Activated T-helper 1 cell treated with anti-CD3 and anti-CD28 coated beads, Interleukin-12 subunit alpha, Interleukin-12 subunit beta, Interleukin-2, Interleukin-4 antibody, amounts not matched to agents 30 ng/mL and 10 ng/mL and 1 ng/mL, durations not matched to agents 14 hours and 24 hours and 36 hours (primary cell): ENCODE data around the gene PEF1. TPM values are rescaled to one million over a fixed set of nuclear protein-coding genes. Genes with fewer than 3 reads are reported as not detected.

Experiments used
- DNase-seq: peaks from one replicate; pipeline ENCODE4 v3.0.0; 2021; ENCODE audit warnings: low spot score
- H3K27ac Mint-ChIP-seq: one replicate; pipeline ENCODE4 v1.8.0; 2021; ENCODE audit warnings: mild to moderate bottlenecking, mixed read lengths
- H3K27me3 Mint-ChIP-seq: one replicate; pipeline ENCODE4 v1.8.0; 2022; ENCODE audit warnings: mild to moderate bottlenecking, moderate library complexity, mixed read lengths; ENCODE audit not compliant: insufficient read depth
- H3K36me3 Mint-ChIP-seq: one replicate; pipeline ENCODE4 v1.8.0; 2021; ENCODE audit warnings: low read depth, mixed read lengths
- H3K4me1 Mint-ChIP-seq: one replicate; pipeline ENCODE4 v1.8.0; 2021; ENCODE audit warnings: low read depth, mixed read lengths
- H3K4me3 Mint-ChIP-seq: one replicate; pipeline ENCODE4 v1.8.0; 2021; ENCODE audit warnings: mild to moderate bottlenecking, moderate library complexity, mixed read lengths
- H3K9me3 Mint-ChIP-seq: one replicate; pipeline ENCODE4 v1.8.0; 2021; ENCODE audit warnings: mixed read lengths
- intact Hi-C: fragments of 100-400 bp; cut with micrococcal nuclease; formaldehyde crosslinking; loops from one replicate; pipeline ENCODE4 v1.15.1; 2024
- total RNA-seq: library from RNA; stranded (reverse); gene quantifications from 2 replicates; pipeline ENCODE4 v1.2.3, GENCODE V29; 2022

Gene PEF1
- total RNA-seq, 1 donor from 2014 or later: 57.6 TPM

DNA sequence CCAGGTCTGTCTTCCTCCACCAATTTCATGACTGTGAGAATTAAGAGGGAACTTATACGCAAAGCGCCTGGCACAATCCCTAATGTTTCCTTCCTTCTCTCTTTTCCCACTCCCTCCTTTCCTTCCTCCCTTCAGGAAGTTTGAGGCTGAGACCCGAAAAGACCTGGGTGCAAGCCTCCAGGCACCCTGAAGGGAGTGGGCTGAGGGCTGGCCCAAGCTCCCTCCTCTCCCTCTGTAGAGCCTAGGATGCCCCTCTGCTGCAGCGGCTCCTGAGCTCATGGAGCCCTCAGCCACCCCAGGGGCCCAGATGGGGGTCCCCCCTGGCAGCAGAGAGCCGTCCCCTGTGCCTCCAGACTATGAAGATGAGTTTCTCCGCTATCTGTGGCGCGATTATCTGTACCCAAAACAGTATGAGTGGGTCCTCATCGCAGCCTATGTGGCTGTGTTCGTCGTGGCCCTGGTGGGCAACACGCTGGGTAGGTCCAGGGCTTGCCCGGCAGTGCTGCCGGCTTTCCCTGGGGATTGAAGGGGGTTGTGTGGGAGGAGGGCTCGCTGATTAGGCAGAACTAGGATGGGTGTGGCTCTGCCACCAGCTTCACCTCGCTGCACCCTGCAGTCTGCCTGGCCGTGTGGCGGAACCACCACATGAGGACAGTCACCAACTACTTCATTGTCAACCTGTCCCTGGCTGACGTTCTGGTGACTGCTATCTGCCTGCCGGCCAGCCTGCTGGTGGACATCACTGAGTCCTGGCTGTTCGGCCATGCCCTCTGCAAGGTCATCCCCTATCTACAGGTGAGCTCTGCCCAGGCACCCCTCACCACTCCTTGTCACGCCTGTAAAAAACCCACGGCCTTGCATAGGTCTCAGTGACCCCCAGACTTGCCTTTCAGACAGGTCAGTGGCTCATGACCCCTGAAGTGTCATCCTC is 25.5 kb downstream of the PEF1 start:
- H3K27me3 Mint-ChIP-seq: peaks cover 32% of the 10 kb centered on the region
- no peak for DNase-seq
- no peaks in the 10 kb centered on the region for H3K4me1 Mint-ChIP-seq
- peaks cover 2% of the 10 kb centered on the region for H3K36me3 Mint-ChIP-seq
- H3K27ac Mint-ChIP-seq: no peak overlapping the region
- intact Hi-C loops: loop anchor here (1.0 kb wide), 1 partner anchor 55 kb away; no protein-coding TSS in a partner anchor
- H3K4me3 Mint-ChIP-seq: no peak overlapping the region
- no peaks in the 10 kb centered on the region for H3K9me3 Mint-ChIP-seq

DNA sequence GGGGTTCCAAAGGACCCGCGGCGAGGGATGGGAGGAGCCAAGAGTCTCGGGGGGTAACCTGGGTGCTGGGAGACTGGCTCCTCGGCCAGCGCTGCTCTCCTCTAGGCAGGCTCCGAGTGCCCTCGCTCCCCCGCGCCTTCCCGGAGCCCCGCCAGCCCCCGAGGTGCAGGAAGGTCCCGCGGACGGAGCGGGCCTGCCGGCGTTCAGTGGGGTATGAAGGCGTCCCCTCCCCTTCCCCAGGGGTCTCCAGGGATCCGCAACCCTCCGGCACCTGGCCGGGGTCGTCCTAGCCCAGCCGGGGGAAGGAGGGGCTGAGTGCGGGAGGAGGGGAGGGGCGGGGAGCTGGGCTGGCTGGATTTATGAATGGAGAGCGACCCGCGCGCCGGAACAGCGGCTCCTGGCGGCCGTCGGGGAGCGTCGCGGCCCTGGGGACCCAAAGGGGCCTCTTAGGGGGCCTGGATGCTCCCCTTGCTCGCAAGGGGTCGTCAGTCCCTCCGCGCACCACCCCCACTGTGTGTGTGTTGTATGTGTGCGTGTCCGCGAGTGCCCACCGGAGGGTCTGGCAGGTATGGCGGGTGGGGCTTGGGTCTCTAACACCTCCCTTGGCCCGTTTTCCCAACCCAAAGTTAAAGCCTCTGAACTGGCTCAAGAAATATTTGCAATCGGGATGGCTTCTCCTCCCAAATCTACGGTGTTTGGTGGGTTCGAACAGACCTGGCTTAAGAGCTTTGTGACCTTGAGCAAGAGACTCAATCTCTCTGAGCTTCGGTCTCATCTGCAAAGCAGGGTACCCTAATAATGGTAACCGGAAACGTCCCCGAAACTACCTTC is 26.5 kb downstream of the PEF1 start:
- Mint-ChIP-seq H3K4me1 (no peaks in the 10 kb centered on the region), H3K4me3 (no peak overlapping the region), H3K36me3 (peaks cover 2% of the 10 kb centered on the region), H3K27ac (no peak overlapping the region), H3K27me3 (peaks cover 35% of the 10 kb centered on the region), H3K9me3 (no peaks in the 10 kb centered on the region)
- intact Hi-C loops: loop anchor here (1.0 kb wide), 1 partner anchor 54 kb away; no protein-coding TSS in a partner anchor
- no peak for DNase-seq

DNA sequence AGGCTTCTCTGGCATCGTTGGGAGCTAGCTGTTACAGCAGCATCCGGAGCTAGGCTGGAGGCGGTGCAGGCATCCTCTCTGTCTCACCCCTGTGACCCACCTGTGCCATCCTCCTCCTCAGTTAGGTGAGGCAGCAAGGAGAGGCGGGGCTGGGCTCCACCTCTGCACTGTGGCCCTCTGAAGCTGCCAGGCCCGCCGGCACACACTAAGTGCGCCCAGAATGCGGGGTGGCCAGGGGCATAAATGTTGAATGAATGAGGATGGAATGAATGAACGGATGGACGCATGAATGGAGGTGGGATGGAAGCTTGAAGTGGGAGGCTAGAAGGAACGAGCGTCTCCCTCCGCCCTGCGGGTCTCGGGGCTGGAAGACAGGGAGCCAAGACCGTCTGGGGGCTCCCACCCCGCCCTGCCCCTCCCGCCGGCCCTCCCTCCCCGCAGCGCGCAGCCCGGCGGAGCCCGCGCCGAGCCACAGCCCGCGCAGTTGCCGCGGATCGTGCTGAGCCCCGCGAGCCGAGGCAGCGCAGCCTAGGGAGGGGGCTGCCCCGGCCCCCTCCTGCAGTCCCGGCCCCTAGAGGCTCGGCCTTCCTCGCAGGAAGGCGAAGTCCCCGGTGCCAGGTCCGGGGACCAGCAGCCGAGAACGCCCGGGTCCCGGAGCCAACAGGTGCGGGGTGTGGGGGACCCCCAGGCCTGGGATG is 27.3 kb downstream of the PEF1 start, which contains the start of gene HCRTR1:
Gene HCRTR1 (plus strand): TSS at position 472 of the 698 bp plus-strand sequence. CDS start 1,504 bp downstream, outside the sequence.
- Mint-ChIP-seq H3K27me3 (peaks cover 35% of the 10 kb centered on the region), H3K9me3 (no peaks in the 10 kb centered on the region), H3K4me1 (no peaks in the 10 kb centered on the region), H3K36me3 (peaks cover 2% of the 10 kb centered on the region), H3K27ac (no peak within 1 kb of the TSS), H3K4me3 (peak within 1 kb of the TSS; percentile 46)
- DNase-seq: no peak
- intact Hi-C loops: no loop called here

DNA sequence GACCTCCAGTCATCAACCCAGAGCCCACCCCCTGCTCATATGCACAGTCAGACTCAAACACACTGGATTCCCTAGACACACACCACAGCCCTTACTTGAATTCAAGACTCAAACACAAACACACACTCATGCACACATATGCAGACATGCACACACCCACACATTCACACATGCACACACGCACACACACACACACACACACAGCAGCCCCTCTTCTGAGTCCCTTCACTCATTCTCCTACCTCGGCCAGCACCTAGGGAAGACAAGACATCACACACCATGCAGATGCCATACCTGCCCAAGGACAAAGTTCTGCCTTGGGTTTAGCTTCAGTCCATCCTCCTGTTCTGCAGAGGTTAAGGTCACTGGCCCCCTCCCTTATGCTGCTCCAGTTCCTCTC is 28.7 kb downstream of the PEF1 start:
- Mint-ChIP-seq H3K36me3 (no peaks in the 10 kb centered on the region), H3K9me3 (no peaks in the 10 kb centered on the region), H3K4me1 (no peaks in the 10 kb centered on the region), H3K4me3 (no peak overlapping the region), H3K27ac (no peak overlapping the region), H3K27me3 (peaks cover 38% of the 10 kb centered on the region)
- DNase-seq: no peak
- intact Hi-C loops: no loop called here

DNA sequence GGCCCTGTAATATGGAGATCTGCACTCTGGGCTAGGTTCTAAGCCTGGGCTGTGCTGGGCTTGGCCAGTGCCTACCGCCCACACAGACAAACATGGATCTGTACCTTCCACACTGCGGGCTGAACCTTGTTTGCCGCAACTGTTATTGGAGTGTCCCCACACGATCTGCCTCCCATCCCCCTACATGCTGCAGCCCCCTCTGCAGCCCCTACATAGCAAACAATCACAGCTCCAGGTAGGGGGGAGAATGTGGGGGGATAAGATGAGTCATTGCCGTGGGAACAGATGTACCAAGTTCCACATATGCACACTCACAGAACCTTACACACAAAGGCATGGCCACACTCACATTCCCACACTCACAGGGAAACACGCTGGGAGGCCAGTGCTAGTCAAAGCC is 29.3 kb downstream of the PEF1 start:
- no peak overlapping the region for H3K27ac Mint-ChIP-seq
- no peak overlapping the region for H3K4me3 Mint-ChIP-seq
- H3K36me3 Mint-ChIP-seq: no peaks in the 10 kb centered on the region
- DNase-seq: no peak
- H3K27me3 Mint-ChIP-seq: peaks cover 38% of the 10 kb centered on the region
- no peaks in the 10 kb centered on the region for H3K9me3 Mint-ChIP-seq
- intact Hi-C loops: no loop called here
- no peaks in the 10 kb centered on the region for H3K4me1 Mint-ChIP-seq

DNA sequence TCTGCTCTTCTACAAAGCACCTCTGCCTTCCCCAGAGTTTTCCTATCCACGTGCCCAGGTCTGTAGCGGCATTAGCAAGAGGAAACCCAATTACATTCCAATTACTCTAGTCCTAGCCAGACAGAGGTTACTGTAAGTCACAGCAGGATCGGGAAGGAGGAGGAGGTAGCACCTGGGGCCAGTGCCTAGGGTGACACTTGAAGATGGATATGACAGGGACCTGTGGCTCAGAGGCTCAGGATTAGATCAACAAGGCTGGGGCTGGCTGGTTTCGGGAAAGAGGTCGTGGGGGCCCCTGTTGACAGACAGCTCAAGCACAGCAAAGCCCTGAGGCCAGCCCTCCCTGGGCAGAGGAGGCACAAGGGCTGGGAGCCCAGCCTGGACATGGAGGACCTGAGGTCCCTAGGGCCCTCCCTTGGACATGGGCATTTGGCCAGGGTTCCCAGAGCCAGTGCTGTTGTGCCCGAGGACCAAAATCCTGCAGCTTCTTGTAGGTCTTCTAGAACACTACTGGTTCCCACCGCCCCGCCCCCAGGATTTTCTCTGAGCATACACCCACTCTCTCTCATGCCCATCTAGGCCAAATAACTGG is 30.2 kb downstream of the PEF1 start:
- Mint-ChIP-seq H3K27me3 (peaks cover 38% of the 10 kb centered on the region), H3K36me3 (no peaks in the 10 kb centered on the region), H3K27ac (no peak overlapping the region), H3K9me3 (no peaks in the 10 kb centered on the region), H3K4me1 (no peaks in the 10 kb centered on the region), H3K4me3 (no peak overlapping the region)
- DNase-seq: no peak
- intact Hi-C loops: no loop called here

DNA sequence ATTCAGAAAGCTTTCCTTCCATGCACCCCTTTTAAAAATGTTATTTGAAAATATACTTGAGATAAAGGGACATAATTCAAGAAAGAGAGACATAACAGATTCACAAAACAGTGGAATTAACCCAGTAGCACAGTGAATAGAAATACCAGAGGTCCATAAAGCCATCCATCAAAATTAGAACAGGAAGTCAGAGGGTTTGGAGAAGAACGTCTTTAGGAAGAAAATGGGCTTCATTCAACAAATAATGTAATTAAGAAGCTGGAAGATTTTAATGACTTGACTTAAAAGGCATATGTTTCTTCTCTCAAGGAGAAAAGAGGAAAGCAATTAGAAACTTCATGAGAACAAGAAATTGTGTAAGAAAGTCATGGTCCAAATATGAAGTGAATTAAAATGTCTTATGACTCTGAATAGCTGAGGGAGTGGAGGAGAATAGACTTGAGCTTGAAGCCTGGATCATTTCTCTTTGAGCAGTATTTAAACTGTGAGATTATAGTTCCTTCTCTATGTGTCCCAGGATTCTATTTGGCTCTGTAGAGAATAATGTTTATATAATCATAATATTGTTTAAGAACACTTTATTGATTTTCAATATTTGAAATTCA is 35.1 kb downstream of the PEF1 start:
- H3K4me1 Mint-ChIP-seq: peaks cover 7% of the 10 kb centered on the region
- intact Hi-C loops: no loop called here
- DNase-seq: no peak
- H3K27ac Mint-ChIP-seq: no peak overlapping the region
- H3K36me3 Mint-ChIP-seq: no peaks in the 10 kb centered on the region
- no peak overlapping the region for H3K4me3 Mint-ChIP-seq
- peaks cover 16% of the 10 kb centered on the region for H3K27me3 Mint-ChIP-seq
- no peaks in the 10 kb centered on the region for H3K9me3 Mint-ChIP-seq

DNA sequence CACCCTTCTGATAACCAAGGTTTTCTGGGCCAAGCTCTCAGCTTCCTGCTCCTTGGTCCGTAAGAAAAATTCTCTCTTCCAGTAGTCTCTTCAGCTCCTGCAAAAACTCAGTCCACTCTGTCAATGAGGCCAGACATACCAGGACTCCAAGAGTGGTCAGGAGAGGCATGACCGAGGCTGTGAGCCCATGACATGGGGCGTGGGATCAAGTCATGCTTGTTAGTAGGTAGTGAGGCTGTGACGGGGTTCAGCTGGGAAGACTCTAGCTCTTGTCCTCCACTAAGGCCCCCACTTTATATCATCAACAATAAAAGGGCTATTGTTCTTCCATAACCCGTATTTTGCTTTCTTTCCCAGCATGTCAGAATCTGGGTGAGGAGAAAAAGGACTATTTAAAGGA is 37.3 kb downstream of the PEF1 start:
- intact Hi-C loops: no loop called here
- H3K9me3 Mint-ChIP-seq: no peaks in the 10 kb centered on the region
- H3K4me1 Mint-ChIP-seq: peaks cover 7% of the 10 kb centered on the region
- H3K27me3 Mint-ChIP-seq: peaks cover 12% of the 10 kb centered on the region
- H3K36me3 Mint-ChIP-seq: no peaks in the 10 kb centered on the region
- H3K27ac Mint-ChIP-seq: no peak overlapping the region
- no peak for DNase-seq
- no peak overlapping the region for H3K4me3 Mint-ChIP-seq

DNA sequence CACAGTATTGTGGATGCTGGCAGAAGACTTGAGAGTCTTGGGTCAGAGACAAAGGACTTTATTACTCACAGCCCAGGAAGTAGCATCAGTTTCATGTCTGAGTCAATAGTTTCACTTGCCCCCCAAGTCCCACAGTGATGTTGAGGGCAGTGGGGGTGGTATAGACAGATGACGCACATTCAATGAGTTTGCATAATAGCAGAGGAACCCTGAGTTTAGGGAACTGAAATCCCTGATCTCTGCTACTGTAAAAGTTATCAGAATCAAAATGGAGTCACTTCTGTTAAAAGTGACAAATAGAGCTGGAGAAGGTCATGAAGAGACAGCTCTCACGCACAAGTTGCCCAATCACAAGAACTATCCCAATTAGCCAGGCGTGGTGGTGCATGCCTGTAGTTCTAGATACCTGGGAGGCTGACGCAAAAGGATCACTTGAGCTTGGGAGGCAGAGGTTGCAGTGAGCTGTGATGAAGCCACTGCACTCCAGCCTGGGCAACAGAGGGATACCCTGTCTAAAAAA is 38.7 kb downstream of the PEF1 start:
- Mint-ChIP-seq H3K9me3 (no peaks in the 10 kb centered on the region), H3K27ac (no peak overlapping the region), H3K27me3 (peaks cover 16% of the 10 kb centered on the region), H3K4me3 (no peak overlapping the region), H3K4me1 (peaks cover 7% of the 10 kb centered on the region), H3K36me3 (peaks cover 1% of the 10 kb centered on the region)
- no peak for DNase-seq
- intact Hi-C loops: no loop called here

DNA sequence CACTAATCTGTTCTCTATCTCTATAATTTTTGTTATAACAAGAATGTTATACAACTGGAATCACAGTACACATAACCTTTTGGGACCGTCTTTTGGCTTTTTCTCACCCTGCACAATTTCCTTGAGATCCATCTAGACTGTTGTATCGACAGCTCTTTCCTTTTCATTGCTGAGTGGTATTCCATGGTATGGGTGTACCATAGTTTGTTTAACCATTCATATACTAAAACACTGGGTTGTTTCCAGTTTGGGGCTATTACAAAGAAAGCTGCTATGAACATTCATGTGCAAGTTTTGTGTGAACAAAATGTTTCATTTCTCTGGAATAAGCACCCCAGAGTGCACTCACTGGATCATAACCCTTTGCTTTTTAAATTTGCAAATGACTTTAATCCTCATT is 42.6 kb downstream of the PEF1 start:
- Mint-ChIP-seq H3K9me3 (no peaks in the 10 kb centered on the region), H3K36me3 (peaks cover 1% of the 10 kb centered on the region), H3K27me3 (peaks cover 21% of the 10 kb centered on the region), H3K27ac (no peak overlapping the region), H3K4me1 (peaks cover 7% of the 10 kb centered on the region), H3K4me3 (no peak overlapping the region)
- no peak for DNase-seq
- intact Hi-C loops: no loop called here

DNA sequence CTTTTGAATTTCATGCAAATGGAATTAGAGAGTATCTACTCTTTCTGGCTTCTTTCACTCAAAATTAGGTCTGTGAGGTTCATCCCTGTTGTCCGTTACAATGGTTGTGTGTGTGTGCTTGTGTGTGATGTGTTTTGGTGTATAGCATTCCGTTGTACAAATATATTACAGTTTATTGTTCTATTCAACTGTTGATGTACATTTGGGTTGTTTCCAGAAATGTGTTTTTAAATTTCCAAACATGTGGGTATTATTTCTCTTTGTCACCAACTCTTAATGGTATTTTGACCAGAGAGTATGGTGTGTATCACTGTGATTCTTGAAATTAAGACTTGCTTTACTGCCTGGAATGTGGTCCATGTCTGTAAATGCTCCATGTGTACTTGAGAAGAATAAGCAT is 44.0 kb downstream of the PEF1 start:
- Mint-ChIP-seq H3K27ac (no peak overlapping the region), H3K4me3 (no peak overlapping the region), H3K4me1 (no peaks in the 10 kb centered on the region), H3K36me3 (peaks cover 1% of the 10 kb centered on the region), H3K27me3 (peaks cover 16% of the 10 kb centered on the region), H3K9me3 (no peaks in the 10 kb centered on the region)
- no peak for DNase-seq
- intact Hi-C loops: no loop called here

DNA sequence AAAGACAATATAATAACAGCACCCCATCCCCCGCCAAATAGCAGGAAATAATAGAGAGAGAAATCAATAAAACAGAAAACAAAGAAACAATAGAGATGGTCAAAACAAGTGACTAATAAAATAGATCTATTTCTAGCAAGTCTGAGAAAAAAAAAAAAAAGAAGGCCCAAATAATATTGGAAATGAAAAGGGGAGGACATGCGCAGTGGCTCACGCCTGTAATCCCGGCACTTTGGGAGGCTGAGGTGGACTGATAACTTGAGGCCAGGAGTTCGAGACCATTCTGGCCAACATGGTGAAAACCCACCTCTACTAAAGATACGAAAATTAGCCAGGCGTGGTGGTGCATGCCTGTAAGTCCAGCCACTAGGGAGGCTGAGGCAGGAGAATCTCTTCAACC is 45.7 kb downstream of the PEF1 start:
- intact Hi-C loops: no loop called here
- Mint-ChIP-seq H3K27me3 (peaks cover 16% of the 10 kb centered on the region), H3K36me3 (peaks cover 1% of the 10 kb centered on the region), H3K9me3 (no peaks in the 10 kb centered on the region), H3K4me1 (no peaks in the 10 kb centered on the region), H3K27ac (no peak overlapping the region), H3K4me3 (no peak overlapping the region)
- no peak for DNase-seq
